CD4-positive, alpha-beta T cell treated with Interleukin-1 beta for 1 hour (primary cell): Measurements from ENCODE around the gene DNAH14.
"Not testable (repeated sequence)": the region's sequence is repeated elsewhere in the genome, so short reads cannot be mapped to it uniquely, and the experiment has no call there.

Experiments
- DNase-seq, 2 donors: peaks; one replicate each; pipeline ENCODE4 v3.0.0-alpha.2; 2020 to 2022

The DNAH14 gene

GRCh38 chr1:225004396-225004795 lies 74.9 kb downstream of the DNAH14 start:
- no peak for DNase-seq

GRCh38 chr1:225006352-225006751 lies 76.9 kb downstream of the DNAH14 start:
- DNase-seq: not testable (repeated sequence)

DNA sequence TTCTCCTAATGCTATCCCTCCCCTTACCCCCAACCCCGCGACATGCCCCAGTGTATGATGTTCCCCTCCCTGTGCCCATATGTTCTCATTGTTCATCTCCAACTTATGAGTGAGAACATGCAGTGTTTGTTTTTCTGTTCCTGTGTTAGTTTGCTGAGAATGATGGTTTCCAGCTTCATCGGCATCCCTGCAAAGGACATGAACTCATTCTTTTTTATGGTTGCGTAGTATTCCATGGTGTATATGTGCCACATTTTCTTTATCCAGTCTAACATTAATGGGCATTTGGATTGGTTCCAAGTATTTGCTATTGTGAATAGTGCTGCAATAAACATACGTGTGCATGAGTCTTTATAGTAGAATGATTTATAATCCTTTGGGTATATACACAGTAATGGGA lies 78.6 kb downstream of the DNAH14 start:
- not testable (repeated sequence) for DNase-seq

DNA sequence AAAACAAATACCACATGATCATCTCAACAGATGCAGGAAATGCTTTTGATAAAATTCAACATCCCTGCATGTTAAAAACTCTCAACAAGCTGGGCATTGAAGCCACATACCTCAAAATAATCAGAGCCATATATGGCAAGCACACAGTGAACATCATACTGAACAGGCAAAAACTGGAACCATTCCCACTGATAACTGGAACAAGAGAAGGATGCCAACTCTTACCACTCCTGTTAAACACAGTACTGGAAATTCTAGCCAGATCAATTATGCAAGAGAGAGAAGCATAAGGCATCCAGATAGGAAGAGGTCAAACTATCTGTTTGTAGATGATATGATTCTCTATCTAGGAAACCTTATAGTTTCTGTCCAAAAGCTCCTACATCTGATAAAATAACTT lies 91.6 kb downstream of the DNAH14 start:
- no peak for DNase-seq

DNA sequence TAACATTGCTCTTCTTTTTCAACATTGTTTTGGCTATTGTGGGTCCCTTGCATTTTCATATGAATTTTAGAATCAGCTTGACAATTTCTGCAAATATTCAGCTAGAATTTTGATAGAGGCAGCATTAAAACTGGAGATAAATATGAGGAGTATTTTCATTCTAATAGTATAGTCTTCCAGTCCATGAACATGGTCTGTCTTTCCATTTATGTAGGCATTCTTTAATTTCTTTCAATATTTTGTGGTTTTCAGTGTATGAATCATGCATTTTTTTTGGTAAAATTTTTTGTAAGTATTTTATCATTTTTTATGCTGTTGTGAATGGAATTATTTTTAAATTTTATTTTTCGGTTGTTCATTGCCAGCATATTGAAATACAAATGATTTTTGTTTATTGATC lies 97.2 kb downstream of the DNAH14 start:
- no peak for DNase-seq

DNA sequence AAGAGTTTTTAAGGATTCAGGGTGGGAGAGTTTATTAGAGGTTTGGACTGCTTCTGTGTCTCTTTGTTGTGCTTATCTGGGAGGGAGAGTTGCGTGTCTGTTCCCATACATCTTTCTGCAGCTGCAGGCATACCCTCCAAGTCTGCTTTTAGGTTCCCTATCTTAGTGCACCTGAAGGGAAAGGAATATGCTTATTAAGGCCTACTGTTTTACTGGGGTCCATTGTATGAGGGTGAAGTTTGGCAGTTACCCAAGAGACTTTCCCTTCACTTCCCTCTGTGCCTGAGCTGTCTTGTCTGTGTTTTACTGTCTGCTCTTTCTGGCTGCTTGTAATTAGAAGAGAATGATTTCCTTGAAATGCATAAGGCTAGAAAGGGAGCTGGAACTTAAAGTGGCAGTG lies 107.0 kb downstream of the DNAH14 start:
- DNase-seq: not testable (repeated sequence)

- no peak for DNase-seq
Measured at GRCh38 chr1:225042263-225042662, 112.8 kb downstream of the DNAH14 start.

DNA sequence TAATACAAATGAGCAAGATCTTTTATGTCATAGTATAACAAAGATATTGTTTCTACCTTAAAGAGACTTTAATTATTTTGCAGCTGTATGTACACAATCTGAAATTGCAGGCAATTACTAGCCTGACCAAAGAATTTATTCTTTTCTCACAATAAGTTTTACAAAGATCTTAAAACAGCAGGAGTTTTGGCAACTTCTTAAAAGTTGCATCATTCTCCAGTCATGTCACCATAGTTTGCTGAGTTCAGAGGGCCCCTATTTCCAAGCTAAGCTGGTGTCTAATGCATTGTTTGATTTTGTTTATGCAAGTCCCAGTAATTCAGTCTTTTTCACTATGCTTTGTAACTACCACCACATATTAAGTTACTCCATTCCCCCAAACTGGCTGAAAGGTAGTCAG lies 114.8 kb downstream of the DNAH14 start:
- DNase-seq: no peak

- DNase-seq: no peak
Measured at GRCh38 chr1:225049594-225049993, 120.1 kb downstream of the DNAH14 start.

DNA sequence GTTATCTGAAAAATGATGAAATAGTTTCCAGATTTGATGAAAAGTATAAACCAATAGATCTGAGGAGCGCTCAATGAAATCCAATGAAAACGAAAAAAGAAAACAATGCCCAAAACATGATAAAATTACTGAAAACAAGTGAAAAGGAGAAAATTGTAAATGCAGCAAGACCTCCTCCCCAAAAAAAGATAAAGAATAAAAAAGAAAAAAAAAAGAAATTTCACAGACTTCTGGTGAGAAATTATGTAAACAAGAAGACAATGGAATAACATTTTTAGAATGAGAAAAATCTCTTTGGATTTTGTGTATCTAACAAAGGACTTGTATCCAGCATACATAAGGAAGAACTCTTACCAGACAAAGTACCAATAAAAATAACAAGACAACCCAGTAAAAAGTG lies 134.2 kb downstream of the DNAH14 start:
- DNase-seq: no peak

- no peak for DNase-seq
Measured at GRCh38 chr1:225070972-225071371, 141.5 kb downstream of the DNAH14 start.

DNA sequence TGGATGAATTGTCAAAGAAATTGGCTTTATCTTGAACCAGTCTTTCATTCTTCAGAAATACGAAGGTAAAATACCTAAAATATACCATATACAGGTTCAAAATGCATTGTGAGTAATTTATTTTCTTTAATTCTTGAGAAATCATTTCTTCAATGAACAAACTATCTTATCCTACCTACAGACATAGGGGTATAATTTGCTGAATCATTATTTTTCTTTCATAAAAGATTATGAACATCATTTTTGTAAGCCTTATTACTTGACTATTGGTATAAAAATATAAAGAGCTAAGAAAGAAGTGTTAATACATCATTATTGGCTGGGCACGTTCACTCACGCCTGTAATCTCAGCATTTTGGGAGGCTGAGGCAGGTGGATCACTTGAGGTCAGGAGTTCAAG lies 167.7 kb downstream of the DNAH14 start:
- DNase-seq: no peak

DNA sequence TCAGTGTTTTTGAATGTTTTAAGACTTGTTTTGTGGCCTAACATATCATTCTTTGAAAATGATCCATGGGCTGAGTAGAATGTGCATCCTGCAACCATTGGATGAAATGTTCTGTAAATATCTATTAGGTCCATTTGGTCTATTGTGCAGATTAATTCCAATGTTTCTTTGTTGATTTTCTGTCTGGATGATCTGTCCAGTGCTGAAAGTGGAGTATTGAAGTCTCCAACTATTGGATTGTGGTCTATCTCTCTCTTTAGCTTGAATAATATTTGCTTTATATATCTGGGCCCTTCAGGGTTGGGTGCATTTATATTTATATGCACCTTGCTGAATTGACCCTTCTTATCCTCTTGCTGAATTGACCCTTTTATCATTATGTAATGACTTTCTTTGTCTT lies 181.5 kb downstream of the DNAH14 start:
- no peak for DNase-seq

- no peak for DNase-seq
Measured at GRCh38 chr1:225113265-225113664, 183.8 kb downstream of the DNAH14 start.

DNA sequence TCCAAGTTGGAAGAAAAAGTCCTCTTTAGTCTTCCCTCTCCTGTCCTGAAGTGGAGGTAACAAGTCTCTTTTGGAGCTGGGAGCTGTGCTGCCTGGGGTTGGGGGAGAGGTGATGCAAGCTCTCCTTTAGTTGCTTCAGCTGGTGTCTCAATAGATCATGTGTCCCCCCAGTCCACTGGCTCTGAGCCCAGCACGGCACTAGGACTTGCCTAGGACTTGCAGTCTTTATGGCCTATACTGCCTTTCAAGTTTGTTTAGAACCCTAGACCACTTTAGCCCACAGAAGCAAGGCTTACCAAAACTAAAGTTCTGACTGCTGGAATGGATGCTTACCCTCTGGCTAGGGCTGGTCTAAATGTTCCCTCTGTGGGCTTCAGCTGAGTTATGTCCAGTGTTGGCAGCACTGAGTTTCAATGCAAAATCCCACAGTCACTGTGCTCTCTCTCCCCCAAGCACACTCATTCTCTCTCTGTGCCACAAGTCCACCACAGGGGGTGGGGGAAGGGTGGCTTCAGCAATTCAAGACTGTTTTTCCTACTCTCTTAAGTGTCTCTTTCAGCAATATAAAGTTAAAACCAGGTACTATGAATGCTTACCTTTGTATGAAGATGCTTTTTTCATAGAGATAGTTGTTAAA lies 185.0 kb downstream of the DNAH14 start:
- DNase-seq: no peak

GRCh38 chr1:225119307-225119706 lies 189.8 kb downstream of the DNAH14 start:
- DNase-seq: no peak

- no peak for DNase-seq
Measured at GRCh38 chr1:225121095-225121494, 191.6 kb downstream of the DNAH14 start.

DNA sequence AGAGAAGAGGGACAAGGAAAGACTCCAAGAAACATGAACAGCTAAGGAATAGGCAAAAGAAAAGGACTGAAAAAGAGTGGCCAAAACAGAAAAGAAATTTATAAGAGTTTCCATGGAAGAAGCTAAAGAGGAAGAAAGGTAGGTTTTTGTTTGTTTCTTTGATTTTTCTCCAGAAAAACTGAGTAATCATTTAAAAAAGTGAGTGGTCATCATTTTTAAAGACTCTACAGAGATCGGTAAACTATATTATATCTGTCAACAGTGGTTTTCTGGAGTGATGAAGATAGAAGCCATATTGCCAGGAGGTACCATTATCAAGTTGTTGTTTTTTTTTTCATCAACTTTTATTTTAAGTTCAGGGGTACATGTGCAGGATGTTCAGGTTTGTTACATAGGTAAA lies 202.4 kb downstream of the DNAH14 start:
- DNase-seq: no peak

DNA sequence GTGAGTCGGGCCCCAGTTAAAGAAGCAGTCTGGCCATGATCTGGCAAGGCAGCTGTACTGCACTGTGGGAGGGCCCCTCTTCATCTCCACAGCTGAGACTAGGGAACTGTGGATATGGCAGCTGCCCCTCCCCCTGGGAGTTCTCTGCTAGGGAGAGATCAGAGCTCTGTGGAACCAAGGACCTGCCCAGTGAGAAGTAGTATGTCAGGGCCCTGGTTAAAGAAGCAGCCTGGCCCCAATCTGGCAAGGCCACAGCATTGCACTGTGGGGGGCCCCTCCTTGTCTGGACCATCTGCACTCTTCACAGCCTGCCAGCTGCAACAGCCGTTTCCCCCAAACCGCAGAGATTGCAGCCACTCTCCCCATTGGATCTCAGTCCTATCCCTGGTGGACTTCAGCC lies 208.5 kb downstream of the DNAH14 start:
- no peak for DNase-seq

GRCh38 chr1:225143001-225143400 lies 213.5 kb downstream of the DNAH14 start:
- DNase-seq: no peak

DNA sequence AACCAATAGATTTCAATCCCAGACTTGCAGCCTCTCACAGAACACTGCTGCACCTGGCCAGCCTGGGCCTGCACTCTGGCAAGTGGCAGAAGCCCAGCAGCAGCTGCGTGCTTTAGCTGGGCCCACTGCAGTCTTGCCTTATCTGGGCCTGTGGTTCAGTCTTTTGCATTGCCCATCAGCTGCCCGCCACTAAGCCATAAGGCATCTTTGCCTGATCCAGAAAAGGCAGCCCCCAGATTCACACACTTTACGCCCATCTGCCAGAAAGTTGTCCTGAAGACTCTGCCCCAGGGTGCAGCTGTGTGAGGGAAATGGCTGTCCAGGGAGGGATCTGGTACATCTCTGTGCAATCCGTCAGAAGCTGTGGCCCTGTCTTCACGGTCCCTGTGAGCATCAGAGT lies 217.0 kb downstream of the DNAH14 start:
- no peak for DNase-seq

GRCh38 chr1:225147791-225148190 lies 218.3 kb downstream of the DNAH14 start:
- not testable (repeated sequence) for DNase-seq

- DNase-seq: no peak
Measured at GRCh38 chr1:225152061-225152460, 222.6 kb downstream of the DNAH14 start.

GRCh38 chr1:225155555-225155954 lies 226.1 kb downstream of the DNAH14 start:
- DNase-seq: no peak

GRCh38 chr1:225156254-225156653 lies 226.8 kb downstream of the DNAH14 start:
- no peak for DNase-seq

DNA sequence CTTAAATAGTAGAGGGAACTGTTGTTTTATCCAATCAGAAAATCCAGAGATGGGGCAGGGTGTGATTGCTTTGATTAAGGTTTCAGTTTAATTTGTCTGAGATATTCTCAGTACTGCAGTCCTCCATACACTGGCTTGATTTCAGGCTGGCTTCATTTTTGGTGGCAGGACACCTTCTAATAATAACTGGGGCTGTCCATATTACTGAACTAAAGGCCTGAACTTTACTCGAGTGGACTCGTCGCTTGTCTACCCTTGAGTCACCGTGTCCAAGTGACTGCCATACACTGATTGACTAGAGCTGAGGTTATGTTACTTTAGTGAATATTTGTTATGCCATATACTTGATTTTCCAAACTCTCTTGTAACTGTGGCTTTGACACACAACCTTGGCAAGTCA lies 228.8 kb downstream of the DNAH14 start:
- DNase-seq: no peak
